HG02610 (cell line): ENCODE data around the gene VAV1.
A peak's percentile ranks its signal among the peaks of the same experiment; 100 is the strongest.
"Not testable (repeated sequence)": the region's sequence is repeated elsewhere in the genome, so short reads cannot be mapped to it uniquely, and the experiment has no call there.

ENCODE experiments used
- ATAC-seq: cut with Tn5 transposase; IDR thresholded peaks from one replicate; pipeline ENCODE4 v1.9.1; 2021; ENCODE audit warnings: mild to moderate bottlenecking, moderate library complexity; ENCODE audit not compliant: unreplicated experiment

Gene VAV1

GRCh38 chr19:6736917-6737283, 35.6 kb upstream of the VAV1 start:
- ATAC-seq: no peak

GRCh38 chr19:6737284-6737872, 35.1 kb upstream of the VAV1 start, which contains the start of gene GPR108:
GPR108 (minus strand) TSS chr19:6737580; CDS start chr19:6737576, 4 bp downstream.
- peak; percentile 61 for ATAC-seq

GRCh38 chr19:6737873-6738786, 34.4 kb upstream of the VAV1 start:
- ATAC-seq: no peak

GRCh38 chr19:6738787-6739389, 33.6 kb upstream of the VAV1 start:
- ATAC-seq: no peak

- no peak for ATAC-seq
Measured at GRCh38 chr19:6739390-6739882, 33.1 kb upstream of the VAV1 start, which contains the start of gene TRIP10. TRIP10 (plus strand) TSS chr19:6739680; CDS start chr19:6739762, 82 bp downstream.

GRCh38 chr19:6739883-6740588, 32.5 kb upstream of the VAV1 start:
- ATAC-seq: no peak

GRCh38 chr19:6740589-6741343, 31.7 kb upstream of the VAV1 start:
- no peak for ATAC-seq

GRCh38 chr19:6743066-6743465, 29.4 kb upstream of the VAV1 start:
- no peak for ATAC-seq

- ATAC-seq: no peak
Measured at GRCh38 chr19:6743714-6744380, 28.7 kb upstream of the VAV1 start.

GRCh38 chr19:6744381-6745301, 27.9 kb upstream of the VAV1 start:
- no peak for ATAC-seq

GRCh38 chr19:6745965-6746364, 26.5 kb upstream of the VAV1 start:
- ATAC-seq: no peak

GRCh38 chr19:6748543-6748942, 24.0 kb upstream of the VAV1 start:
- not testable (repeated sequence) for ATAC-seq

- no peak for ATAC-seq
Measured at GRCh38 chr19:6750062-6750461, 22.4 kb upstream of the VAV1 start.

GRCh38 chr19:6751189-6751588, 21.3 kb upstream of the VAV1 start:
- ATAC-seq: no peak

GRCh38 chr19:6752256-6753177, 20.0 kb upstream of the VAV1 start:
- ATAC-seq: no peak

- ATAC-seq: peak; percentile 67
Measured at GRCh38 chr19:6753178-6754031, 19.1 kb upstream of the VAV1 start.

- no peak for ATAC-seq
Measured at GRCh38 chr19:6754136-6754535, 18.4 kb upstream of the VAV1 start.
